ENCODE results near the gene CCDC171.

GRCh38 chr9:16002816-16003215 lies 450.0 kb downstream of the CCDC171 start:
- TF ChIP-seq CTCF (IDR thresholded peaks at IDR 0.05; ENCODE audit: low read length) = no peak
- TF ChIP-seq EZH2 (IDR thresholded peaks at IDR 0.05; ENCODE audit: borderline replicate concordance, low read length) = no peak

All from OCI-LY1 (cell line).